Caco-2 (cell line): ENCODE results near the gene OR2V2. TPM values are rescaled to one million over a fixed set of nuclear protein-coding genes. Genes with fewer than 3 reads are reported as not detected.
"Not testable (repeated sequence)": the region's sequence is repeated elsewhere in the genome, so short reads cannot be mapped to it uniquely, and the experiment has no call there.

Experiments used
- BruUV-seq: library from RNA; stranded (reverse); fragments of 400-500 nt; replicated peaks from 2 replicates; lab custom pipeline; 2021; lab: Mats Ljungman, UMichigan
- CTCF ChIA-PET: fragments of 300-600 bp; sonication (Branson Sonifier 250); formaldehyde crosslinking; loops from one replicate; lab custom pipeline; 2022; ENCODE audit warnings: antibody characterized with exemption; lab: Charles Lee
- POLR2A ChIA-PET: fragments of 300-600 bp; sonication (Branson Sonifier 250); formaldehyde crosslinking; loops from one replicate; lab custom pipeline; 2022; ENCODE audit warnings: antibody characterized with exemption; lab: Charles Lee
- DNase-seq, 2 experiments: peaks; one replicate each; pipeline versions ENCODE4 v3.0.0 to v3.0.0-alpha.2; 2020 to 2022
- H3K27me3 ChIP-seq: replicated peaks from 2 replicates; pipeline ENCODE4 v1.6.0; 2011; ENCODE audit warnings: low read length; ENCODE audit not compliant: control insufficient read depth, insufficient read depth
- H3K36me3 ChIP-seq: 2 replicates; pipeline ENCODE4 v1.5.1; 2011; ENCODE audit warnings: low read length; ENCODE audit not compliant: control insufficient read depth, insufficient read depth
- H3K4me1 ChIP-seq: fragments of 250-450 bp; sonication (Bioruptor Pico); 2 replicates; pipeline ENCODE4 v1.5.1; 2020; ENCODE audit warnings: mild to moderate bottlenecking
- H3K4me3 ChIP-seq: 2 replicates; pipeline ENCODE4 v1.5.1; 2011; ENCODE audit warnings: low read depth, mild to moderate bottlenecking, control low read depth, low read length
- H3K9me3 ChIP-seq: fragments of 250-450 bp; sonication (Bioruptor Pico); 2 replicates; pipeline ENCODE4 v1.5.1; 2020; ENCODE audit warnings: mild to moderate bottlenecking, moderate library complexity
- H3K27ac Mint-ChIP-seq: one replicate; pipeline ENCODE4 v1.8.0; 2022; ENCODE audit warnings: mixed read lengths; ENCODE audit not compliant: unreplicated experiment
- H3K27me3 Mint-ChIP-seq: one replicate; pipeline ENCODE4 v1.8.0; 2022; ENCODE audit warnings: mixed read lengths; ENCODE audit not compliant: insufficient read depth, unreplicated experiment
- H3K36me3 Mint-ChIP-seq: one replicate; pipeline ENCODE4 v1.8.0; 2022; ENCODE audit warnings: mild to moderate bottlenecking, mixed read lengths; ENCODE audit not compliant: insufficient read depth, unreplicated experiment
- H3K4me1 Mint-ChIP-seq: one replicate; pipeline ENCODE4 v1.8.0; 2022; ENCODE audit warnings: low read depth, mixed read lengths; ENCODE audit not compliant: unreplicated experiment
- H3K4me3 Mint-ChIP-seq: one replicate; pipeline ENCODE4 v1.8.0; 2022; ENCODE audit warnings: mild to moderate bottlenecking, moderate library complexity, mixed read lengths; ENCODE audit not compliant: unreplicated experiment
- H3K9me3 Mint-ChIP-seq: one replicate; pipeline ENCODE4 v1.8.0; 2022; ENCODE audit warnings: mixed read lengths; ENCODE audit not compliant: unreplicated experiment
- CTCF ChIP-seq, 2 experiments: fragments of 200-600 bp in 1 of 2; IDR thresholded peaks; 1 replicate in 1 of 2; 2 replicates in 1 of 2; pipeline versions ENCODE4 v1.5.1 to v1.8.0; 2011 to 2022; ENCODE audit warnings: antibody characterized with exemption in 1 of 2, control low read depth in 1 of 2, inconsistent platforms in 1 of 2, low read depth in 1 of 2, low read length in 1 of 2, mild to moderate bottlenecking in 1 of 2, moderate library complexity in 1 of 2; ENCODE audit not compliant: insufficient read depth in 1 of 2, severe bottlenecking in 1 of 2, unreplicated experiment in 1 of 2
- intact Hi-C: fragments of 100-400 bp; cut with micrococcal nuclease; formaldehyde crosslinking; loops from one replicate; pipeline ENCODE4 v1.10.0; 2022; ENCODE audit not compliant: unreplicated experiment
- total RNA-seq: library from RNA; stranded (reverse); gene quantifications from 2 replicates; pipeline ENCODE4 v1.2.3, GENCODE V29; 2022

Gene OR2V2
- total RNA-seq, 1 experiment from 2014 or later = not detected

- H3K27me3 ChIP-seq, CTCF ChIA-PET, DNase-seq, H3K9me3 ChIP-seq, H3K27ac Mint-ChIP-seq, H3K27me3 Mint-ChIP-seq, H3K4me3 ChIP-seq, BruUV-seq, H3K36me3 ChIP-seq, H3K36me3 Mint-ChIP-seq, H3K9me3 Mint-ChIP-seq, H3K4me1 ChIP-seq, H3K4me3 Mint-ChIP-seq, POLR2A ChIA-PET, H3K4me1 Mint-ChIP-seq: not testable (repeated sequence)
- intact Hi-C loops = loop anchor here (5.0 kb wide), 1 partner anchor 237 kb away; no protein-coding TSS in a partner anchor
Observed at GRCh38 chr5:181104606-181105390, 42.6 kb upstream of the OR2V2 start.

GRCh38 chr5:181105391-181106025 is 41.9 kb upstream of the OR2V2 start:
- no peak overlapping the region for H3K4me3 ChIP-seq
- H3K4me1 ChIP-seq = no peaks in the 10 kb centered on the region
- no peak for DNase-seq
- no peaks in the 10 kb centered on the region for H3K36me3 Mint-ChIP-seq
- no peak overlapping the region for H3K4me3 Mint-ChIP-seq
- peaks cover 6% of the 10 kb centered on the region for H3K4me1 Mint-ChIP-seq
- CTCF ChIA-PET = no interaction called here
- intact Hi-C loops = loop anchor here (5.0 kb wide), 1 partner anchor 238 kb away; no protein-coding TSS in a partner anchor
- peaks cover 6% of the 10 kb centered on the region for H3K27me3 Mint-ChIP-seq
- no TSS peak for BruUV-seq
- H3K27me3 ChIP-seq = no peaks in the 10 kb centered on the region; the same call in 1 of the 2 replicates
- no peaks in the 10 kb centered on the region for H3K36me3 ChIP-seq
- no peak overlapping the region for H3K27ac Mint-ChIP-seq
- no peak for TF ChIP-seq CTCF (IDR thresholded peaks at IDR 0.05; ENCODE audit: insufficient read depth in 1 of 2, low read depth in 1 of 2, low read length in 1 of 2, severe bottlenecking in 1 of 2, unreplicated experiment in 1 of 2)
- POLR2A ChIA-PET = no interaction called here
- no peaks in the 10 kb centered on the region for H3K9me3 Mint-ChIP-seq
- no peaks in the 10 kb centered on the region for H3K9me3 ChIP-seq

- Histone ChIP-seq H3K4me1 (no peaks in the 10 kb centered on the region), H3K36me3 (no peaks in the 10 kb centered on the region), H3K27me3 (no peaks in the 10 kb centered on the region; the same call in 1 of the 2 replicates), H3K4me3 (no peak overlapping the region), H3K9me3 (no peaks in the 10 kb centered on the region)
- H3K27ac Mint-ChIP-seq = no peak overlapping the region
- H3K4me3 Mint-ChIP-seq = no peak overlapping the region
- peaks cover 6% of the 10 kb centered on the region for H3K4me1 Mint-ChIP-seq
- intact Hi-C loops = loop anchor here (5.0 kb wide), 1 partner anchor 240 kb away; no protein-coding TSS in a partner anchor
- BruUV-seq = no TSS peak
- H3K36me3 Mint-ChIP-seq = no peaks in the 10 kb centered on the region
- DNase-seq = no peak
- H3K27me3 Mint-ChIP-seq = peaks cover 6% of the 10 kb centered on the region
- ChIA-PET POLR2A (no interaction called here), CTCF (no interaction called here)
- H3K9me3 Mint-ChIP-seq = no peaks in the 10 kb centered on the region
- TF ChIP-seq CTCF (IDR thresholded peaks at IDR 0.05; ENCODE audit: insufficient read depth in 1 of 2, low read depth in 1 of 2, low read length in 1 of 2, severe bottlenecking in 1 of 2, unreplicated experiment in 1 of 2) = no peak
Observed at GRCh38 chr5:181107699-181108098, 39.7 kb upstream of the OR2V2 start.
